HUES64 (cell line): ENCODE measurements around the gene RASAL1.

Experiments
- H3K27ac ChIP-seq: 2 replicates; pipeline ENCODE4 v1.7.0; 2013; ENCODE audit warnings: low read depth, low read length, inconsistent platforms
- H3K27me3 ChIP-seq: 2 replicates; pipeline ENCODE4 v1.6.1; 2013; ENCODE audit warnings: mild to moderate bottlenecking, low read length; ENCODE audit not compliant: insufficient read depth
- H3K36me3 ChIP-seq: 2 replicates; pipeline ENCODE4 v1.6.1; 2013; ENCODE audit warnings: mild to moderate bottlenecking, low read length; ENCODE audit not compliant: insufficient read depth
- H3K4me1 ChIP-seq: 2 replicates; pipeline ENCODE4 v1.6.1; 2013; ENCODE audit warnings: mild to moderate bottlenecking, low read length, moderate library complexity; ENCODE audit not compliant: insufficient read depth
- H3K4me3 ChIP-seq: 2 replicates; pipeline ENCODE4 v1.5.1; 2013; ENCODE audit warnings: mild to moderate bottlenecking, low read length, moderate library complexity
- H3K9ac ChIP-seq: 2 replicates; pipeline ENCODE4 v1.6.1; 2013; ENCODE audit warnings: mild to moderate bottlenecking, low read depth, low read length
- H3K9me3 ChIP-seq: 2 replicates; pipeline ENCODE4 v1.6.1; 2013; ENCODE audit warnings: low read depth, low read length; ENCODE audit not compliant: insufficient read depth
- WGBS: fragments of 150-250, 120-280 bp; methylation state at CpG from one replicate; pipeline ENCODE4 v1.1.7; 2013; ENCODE audit warnings: missing lambda C conversion rate; 5-methylcytosine and 5-hydroxymethylcytosine counted together

The RASAL1 gene

GRCh38 chr12:113049976-113050742, 85.4 kb downstream of the RASAL1 start:
- 57% methylated on average over 11 of the region's 11 CpGs for WGBS
- Histone ChIP-seq H3K9ac (no peak overlapping the region), H3K4me1 (no peaks in the 10 kb centered on the region)

More at GRCh38 chr12:113049976-113050742, 85.4 kb downstream of the RASAL1 start:
- Histone ChIP-seq H3K9me3 (no peaks in the 10 kb centered on the region), H3K36me3 (no peaks in the 10 kb centered on the region), H3K27me3 (peaks cover 24% of the 10 kb centered on the region), H3K27ac (no peak overlapping the region), H3K4me3 (no peak overlapping the region)
